HL-60 (cell line): ENCODE data around the gene REC114.
A peak's percentile ranks its signal among the peaks of the same experiment; 100 is the strongest.
"Not testable (repeated sequence)": the region's sequence is repeated elsewhere in the genome, so short reads cannot be mapped to it uniquely, and the experiment has no call there.

Experiments used
- DNase-seq, 2 experiments: peaks; one replicate each; pipeline ENCODE4 v3.0.0-alpha.2; 2010 to 2020; ENCODE audit warnings: low read depth in 1 of 2, low spot score in 1 of 2
- H3K27ac ChIP-seq: fragments of 250-450 bp; sonication (Bioruptor Pico); replicated peaks from 2 replicates; pipeline ENCODE4 v1.5.1; 2020; ENCODE audit warnings: mild to moderate bottlenecking, moderate library complexity
- H3K27me3 ChIP-seq: fragments of 250-450 bp; sonication (Bioruptor Pico); 2 replicates; pipeline ENCODE4 v1.5.1; 2021; ENCODE audit warnings: mild to moderate bottlenecking, moderate library complexity; ENCODE audit not compliant: insufficient read depth, poor library complexity, severe bottlenecking
- H3K4me3 ChIP-seq: replicated peaks from 2 replicates; pipeline ENCODE4 v1.5.1; 2011; ENCODE audit warnings: mild to moderate bottlenecking, control low read depth, low read length; ENCODE audit not compliant: insufficient read depth
- GABPA ChIP-seq: IDR thresholded peaks from 2 replicates; pipeline ENCODE4 v1.6.1; 2012; ENCODE audit warnings: low read depth
- POLR2AphosphoS5 ChIP-seq: IDR thresholded peaks from 2 replicates; pipeline ENCODE4 v1.6.1; 2012; ENCODE audit warnings: low read depth
- SPI1 ChIP-seq: IDR thresholded peaks from 2 replicates; pipeline ENCODE4 v1.6.1; 2012; ENCODE audit warnings: low read depth, mild to moderate bottlenecking, borderline replicate concordance
- TF ChIP-seq, protein P1 (sequence below): IDR thresholded peaks from one replicate; pipeline ENCODE4 v1.5.1; 2011; ENCODE audit warnings: low read length, control low read depth, inconsistent platforms; ENCODE audit not compliant: insufficient read depth
- TF ChIP-seq, protein P2 (sequence below): IDR thresholded peaks from 2 replicates; pipeline ENCODE4 v1.6.1; 2012; ENCODE audit warnings: low read depth; ENCODE audit not compliant: insufficient replicate concordance

Gene REC114

DNA sequence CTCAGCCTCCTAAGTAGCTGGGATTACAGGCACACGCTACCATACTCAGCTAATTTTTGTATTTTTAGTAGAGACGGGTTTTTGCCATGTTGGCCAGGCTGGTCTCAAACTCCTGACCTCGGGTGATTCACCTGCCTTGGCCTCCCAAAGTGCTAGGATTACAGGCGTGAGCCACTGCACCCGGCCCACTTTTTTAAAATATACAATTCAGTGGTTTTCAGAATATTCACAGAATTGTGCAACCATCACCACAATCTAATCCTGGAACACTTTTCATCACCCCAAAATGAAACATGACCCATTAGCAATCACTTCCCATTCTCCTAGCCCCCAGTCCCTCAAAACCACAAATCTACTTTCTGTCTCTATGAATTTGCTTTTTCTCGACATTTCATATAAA is 42.7 kb upstream of the REC114 start:
- H3K4me3 ChIP-seq, H3K27ac ChIP-seq, H3K27me3 ChIP-seq: not testable (repeated sequence)
- DNase-seq: peak in 1 of 2 experiments; percentile 11
- TF ChIP-seq POLR2AphosphoS5: 0 out of 2 replicates have a peak, but pooled peaks have one; percentile 26

DNA sequence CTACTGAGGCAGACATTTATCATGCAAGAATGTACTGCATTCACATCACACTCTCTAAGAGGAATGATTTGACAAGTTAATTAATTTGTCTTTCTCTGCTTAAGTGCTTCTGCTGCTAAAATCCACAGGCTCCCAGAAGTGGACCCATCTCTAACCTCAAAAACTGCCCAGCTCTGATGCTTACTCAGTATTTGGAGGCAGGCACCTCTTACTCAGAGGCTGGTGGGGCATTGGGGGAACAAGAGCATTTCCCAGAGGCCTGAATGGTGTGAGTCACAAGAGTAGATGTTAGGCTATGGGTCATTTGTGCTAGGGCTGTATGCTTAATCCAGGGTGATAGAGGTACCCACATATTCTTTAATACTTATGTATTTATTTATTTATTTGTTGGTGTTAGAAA is 39.8 kb upstream of the REC114 start:
- H3K27me3 ChIP-seq: peaks cover 2% of the 10 kb centered on the region
- TF ChIP-seq POLR2AphosphoS5: no peak
- TF ChIP-seq, protein P1, sequence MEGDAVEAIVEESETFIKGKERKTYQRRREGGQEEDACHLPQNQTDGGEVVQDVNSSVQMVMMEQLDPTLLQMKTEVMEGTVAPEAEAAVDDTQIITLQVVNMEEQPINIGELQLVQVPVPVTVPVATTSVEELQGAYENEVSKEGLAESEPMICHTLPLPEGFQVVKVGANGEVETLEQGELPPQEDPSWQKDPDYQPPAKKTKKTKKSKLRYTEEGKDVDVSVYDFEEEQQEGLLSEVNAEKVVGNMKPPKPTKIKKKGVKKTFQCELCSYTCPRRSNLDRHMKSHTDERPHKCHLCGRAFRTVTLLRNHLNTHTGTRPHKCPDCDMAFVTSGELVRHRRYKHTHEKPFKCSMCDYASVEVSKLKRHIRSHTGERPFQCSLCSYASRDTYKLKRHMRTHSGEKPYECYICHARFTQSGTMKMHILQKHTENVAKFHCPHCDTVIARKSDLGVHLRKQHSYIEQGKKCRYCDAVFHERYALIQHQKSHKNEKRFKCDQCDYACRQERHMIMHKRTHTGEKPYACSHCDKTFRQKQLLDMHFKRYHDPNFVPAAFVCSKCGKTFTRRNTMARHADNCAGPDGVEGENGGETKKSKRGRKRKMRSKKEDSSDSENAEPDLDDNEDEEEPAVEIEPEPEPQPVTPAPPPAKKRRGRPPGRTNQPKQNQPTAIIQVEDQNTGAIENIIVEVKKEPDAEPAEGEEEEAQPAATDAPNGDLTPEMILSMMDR: no peak
- TF ChIP-seq SPI1: no peak
- TF ChIP-seq, protein P2, sequence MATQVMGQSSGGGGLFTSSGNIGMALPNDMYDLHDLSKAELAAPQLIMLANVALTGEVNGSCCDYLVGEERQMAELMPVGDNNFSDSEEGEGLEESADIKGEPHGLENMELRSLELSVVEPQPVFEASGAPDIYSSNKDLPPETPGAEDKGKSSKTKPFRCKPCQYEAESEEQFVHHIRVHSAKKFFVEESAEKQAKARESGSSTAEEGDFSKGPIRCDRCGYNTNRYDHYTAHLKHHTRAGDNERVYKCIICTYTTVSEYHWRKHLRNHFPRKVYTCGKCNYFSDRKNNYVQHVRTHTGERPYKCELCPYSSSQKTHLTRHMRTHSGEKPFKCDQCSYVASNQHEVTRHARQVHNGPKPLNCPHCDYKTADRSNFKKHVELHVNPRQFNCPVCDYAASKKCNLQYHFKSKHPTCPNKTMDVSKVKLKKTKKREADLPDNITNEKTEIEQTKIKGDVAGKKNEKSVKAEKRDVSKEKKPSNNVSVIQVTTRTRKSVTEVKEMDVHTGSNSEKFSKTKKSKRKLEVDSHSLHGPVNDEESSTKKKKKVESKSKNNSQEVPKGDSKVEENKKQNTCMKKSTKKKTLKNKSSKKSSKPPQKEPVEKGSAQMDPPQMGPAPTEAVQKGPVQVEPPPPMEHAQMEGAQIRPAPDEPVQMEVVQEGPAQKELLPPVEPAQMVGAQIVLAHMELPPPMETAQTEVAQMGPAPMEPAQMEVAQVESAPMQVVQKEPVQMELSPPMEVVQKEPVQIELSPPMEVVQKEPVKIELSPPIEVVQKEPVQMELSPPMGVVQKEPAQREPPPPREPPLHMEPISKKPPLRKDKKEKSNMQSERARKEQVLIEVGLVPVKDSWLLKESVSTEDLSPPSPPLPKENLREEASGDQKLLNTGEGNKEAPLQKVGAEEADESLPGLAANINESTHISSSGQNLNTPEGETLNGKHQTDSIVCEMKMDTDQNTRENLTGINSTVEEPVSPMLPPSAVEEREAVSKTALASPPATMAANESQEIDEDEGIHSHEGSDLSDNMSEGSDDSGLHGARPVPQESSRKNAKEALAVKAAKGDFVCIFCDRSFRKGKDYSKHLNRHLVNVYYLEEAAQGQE: no peak
- TF ChIP-seq GABPA: no peak
- no peak for DNase-seq
- no peak overlapping the region for H3K4me3 ChIP-seq
- no peak overlapping the region for H3K27ac ChIP-seq

DNA sequence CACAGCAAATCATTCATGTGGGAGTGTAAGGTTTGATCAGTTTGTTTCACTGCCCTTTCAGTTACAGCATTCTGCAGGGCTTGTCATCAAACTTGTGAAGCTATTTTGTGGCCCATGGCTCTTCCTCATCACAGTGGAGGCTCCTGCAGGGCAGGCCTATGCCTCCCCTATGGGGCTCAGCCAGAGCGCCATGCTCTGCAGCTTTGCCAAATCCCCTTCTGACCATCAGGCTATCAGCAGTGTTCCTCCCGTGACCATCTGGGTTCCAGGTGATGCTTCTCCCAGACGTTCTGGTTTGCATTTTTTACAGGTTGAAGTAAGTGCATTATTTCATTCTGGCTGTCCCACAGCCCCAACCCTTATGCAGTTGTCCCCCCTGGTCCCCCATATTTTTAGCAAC is 28.1 kb upstream of the REC114 start:
- TF ChIP-seq, protein P2: no peak
- TF ChIP-seq POLR2AphosphoS5: no peak
- TF ChIP-seq, protein P1: no peak
- TF ChIP-seq GABPA: no peak
- TF ChIP-seq SPI1: no peak
- no peak for DNase-seq
- Histone ChIP-seq H3K27me3 (peaks cover 2% of the 10 kb centered on the region), H3K4me3 (no peak overlapping the region), H3K27ac (no peak overlapping the region)

DNA sequence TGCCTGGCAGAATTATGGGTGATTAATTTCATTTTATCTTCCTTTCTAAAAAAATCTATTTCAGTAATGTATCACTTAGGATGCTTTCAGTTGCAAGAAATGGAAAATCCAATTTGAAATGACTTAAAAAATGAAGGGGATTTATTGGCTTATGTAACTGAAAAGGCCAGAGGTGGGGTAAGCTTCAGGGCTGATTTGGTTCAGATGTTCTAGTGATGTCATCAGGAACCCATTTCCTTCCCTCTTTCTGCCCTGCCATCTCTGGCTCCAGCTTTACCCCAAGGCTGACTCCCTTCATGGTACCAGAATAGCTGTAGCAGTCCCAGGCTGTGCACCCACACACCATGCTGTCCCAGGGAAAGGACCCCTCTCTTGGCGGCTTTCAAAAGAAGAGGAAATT is 18.5 kb upstream of the REC114 start:
- TF ChIP-seq, protein P1: no peak
- no peak for TF ChIP-seq SPI1
- TF ChIP-seq GABPA: no peak
- TF ChIP-seq, protein P2: no peak
- no peak for TF ChIP-seq POLR2AphosphoS5
- Histone ChIP-seq H3K4me3 (no peak overlapping the region), H3K27me3 (peaks cover 9% of the 10 kb centered on the region), H3K27ac (no peak overlapping the region)
- DNase-seq: no peak
